PFSK-1 (cell line): ENCODE data around the gene TCP1.

Experiments
- POLR2AphosphoS5 ChIP-seq: IDR thresholded peaks from 2 replicates; pipeline ENCODE4 v1.6.1; 2012; ENCODE audit warnings: low read depth, mild to moderate bottlenecking, control low read depth, low read length, moderate library complexity
- TAF1 ChIP-seq: IDR thresholded peaks from 2 replicates; pipeline ENCODE4 v1.6.1; 2012; ENCODE audit warnings: low read length, control low read depth, borderline replicate concordance; ENCODE audit not compliant: insufficient read depth
- TF ChIP-seq, protein P1 (sequence below), 2 experiments: IDR thresholded peaks; 2 replicates each; pipeline versions ENCODE4 v1.6.1 to v1.8.0; 2011 to 2012; ENCODE audit warnings: low read depth in 2 of 2, low read length in 2 of 2, control low read depth in 1 of 2, inconsistent platforms in 1 of 2, mild to moderate bottlenecking in 1 of 2, moderate library complexity in 1 of 2; ENCODE audit not compliant: insufficient read depth in 1 of 2

GRCh38 chr6:159762681-159763293 is 26.6 kb downstream of the TCP1 start:
- no peak for TF ChIP-seq POLR2AphosphoS5
- TF ChIP-seq, protein P1, sequence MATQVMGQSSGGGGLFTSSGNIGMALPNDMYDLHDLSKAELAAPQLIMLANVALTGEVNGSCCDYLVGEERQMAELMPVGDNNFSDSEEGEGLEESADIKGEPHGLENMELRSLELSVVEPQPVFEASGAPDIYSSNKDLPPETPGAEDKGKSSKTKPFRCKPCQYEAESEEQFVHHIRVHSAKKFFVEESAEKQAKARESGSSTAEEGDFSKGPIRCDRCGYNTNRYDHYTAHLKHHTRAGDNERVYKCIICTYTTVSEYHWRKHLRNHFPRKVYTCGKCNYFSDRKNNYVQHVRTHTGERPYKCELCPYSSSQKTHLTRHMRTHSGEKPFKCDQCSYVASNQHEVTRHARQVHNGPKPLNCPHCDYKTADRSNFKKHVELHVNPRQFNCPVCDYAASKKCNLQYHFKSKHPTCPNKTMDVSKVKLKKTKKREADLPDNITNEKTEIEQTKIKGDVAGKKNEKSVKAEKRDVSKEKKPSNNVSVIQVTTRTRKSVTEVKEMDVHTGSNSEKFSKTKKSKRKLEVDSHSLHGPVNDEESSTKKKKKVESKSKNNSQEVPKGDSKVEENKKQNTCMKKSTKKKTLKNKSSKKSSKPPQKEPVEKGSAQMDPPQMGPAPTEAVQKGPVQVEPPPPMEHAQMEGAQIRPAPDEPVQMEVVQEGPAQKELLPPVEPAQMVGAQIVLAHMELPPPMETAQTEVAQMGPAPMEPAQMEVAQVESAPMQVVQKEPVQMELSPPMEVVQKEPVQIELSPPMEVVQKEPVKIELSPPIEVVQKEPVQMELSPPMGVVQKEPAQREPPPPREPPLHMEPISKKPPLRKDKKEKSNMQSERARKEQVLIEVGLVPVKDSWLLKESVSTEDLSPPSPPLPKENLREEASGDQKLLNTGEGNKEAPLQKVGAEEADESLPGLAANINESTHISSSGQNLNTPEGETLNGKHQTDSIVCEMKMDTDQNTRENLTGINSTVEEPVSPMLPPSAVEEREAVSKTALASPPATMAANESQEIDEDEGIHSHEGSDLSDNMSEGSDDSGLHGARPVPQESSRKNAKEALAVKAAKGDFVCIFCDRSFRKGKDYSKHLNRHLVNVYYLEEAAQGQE (IDR thresholded peaks at IDR 0.05; ENCODE audit: insufficient read depth in 1 of 2, low read depth in 2 of 2, low read length in 2 of 2), result no peak
- no peak for TF ChIP-seq TAF1
